Spleen (tissue), 7 donors: ENCODE data around the gene CYBA.

Source experiments
- CTCF ChIP-seq, 11 experiments: fragments of 200-600 bp in 7 of 11; fragments of 450-650 bp in 4 of 11; sonication (generic) in 4 of 11; IDR thresholded peaks in 8 of 11; conservative IDR thresholded peaks in 3 of 11; 1 replicate in 7 of 11; 2 replicates in 4 of 11; pipeline versions ENCODE4 v1.4.0 to v1.8.0; 2016 to 2021; ENCODE audit warnings: antibody characterized with exemption in 11 of 11, inconsistent platforms in 4 of 11, mild to moderate bottlenecking in 1 of 11
- POLR2A ChIP-seq, 3 donors: fragments of 450-650 bp; IDR thresholded peaks; one replicate each; pipeline ENCODE4 v1.5.1; 2017; ENCODE audit warnings: antibody characterized with exemption in 3 of 3, mild to moderate bottlenecking in 1 of 3
- POLR2AphosphoS5 ChIP-seq, 3 donors: sonication (generic); formaldehyde crosslinking; IDR thresholded peaks; one replicate each; pipeline ENCODE4 v1.5.1; 2017; ENCODE audit warnings: antibody characterized with exemption in 3 of 3
- donor health status: DM: no; HTN: no; CAD: no; lungs with moderate emphysema.
- donor health status: DM: no; HTN: no; CAD: no.
- donor health status: DM: no; HTN: no; CAD: no.

GRCh38 chr16:88657371-88657770, 6.5 kb upstream of the CYBA start:
- TF ChIP-seq CTCF (IDR thresholded peaks at IDR 0.05 in 8 of 11, conservative IDR thresholded peaks at IDR 0.05 in 3 of 11): no peak
- TF ChIP-seq POLR2A (IDR thresholded peaks at IDR 0.05): no peak
- peak in 1 of 3 donors; percentile 30 for TF ChIP-seq POLR2AphosphoS5 (IDR thresholded peaks at IDR 0.05)
